GM12892 (cell line): ENCODE data around the gene BAZ2B.

Experiments used
- POLR2A ChIP-seq: IDR thresholded peaks from 2 replicates; pipeline ENCODE4 v1.6.1; 2011; ENCODE audit warnings: low read depth, low read length, control low read depth
- TAF1 ChIP-seq: IDR thresholded peaks from 2 replicates; pipeline ENCODE4 v1.6.1; 2011; ENCODE audit warnings: low read depth, mild to moderate bottlenecking, control low read depth, low read length, borderline replicate concordance

DNA sequence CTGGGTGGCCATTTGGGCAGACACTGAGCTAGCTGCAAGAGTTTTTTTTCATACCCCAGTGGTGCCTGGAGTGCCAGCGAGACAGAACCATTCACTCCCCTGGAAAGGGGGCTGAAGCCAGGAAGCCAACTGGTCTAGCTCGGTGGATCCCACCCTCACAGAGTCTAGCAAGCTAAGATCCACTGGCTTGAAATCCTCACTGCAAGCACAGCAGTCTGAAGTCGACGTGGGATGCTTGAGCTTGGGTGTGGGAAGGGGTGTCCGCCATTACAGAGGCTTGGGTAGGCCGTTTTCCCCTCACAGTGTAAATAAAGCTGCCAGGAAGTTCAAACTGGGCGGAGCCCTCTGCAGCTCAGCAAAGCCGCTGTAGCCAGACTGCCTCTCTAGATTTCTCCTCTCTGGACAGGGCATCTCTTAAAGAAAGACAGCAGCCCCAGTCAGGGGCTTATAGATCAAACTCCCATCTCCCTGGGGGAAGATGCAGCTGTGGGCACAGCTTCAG, 260.2 kb downstream of the BAZ2B start:
- TF ChIP-seq POLR2A (no peak), TAF1 (no peak)
